ENCODE results near the gene FARS2.

- TF ChIP-seq, protein P1, sequence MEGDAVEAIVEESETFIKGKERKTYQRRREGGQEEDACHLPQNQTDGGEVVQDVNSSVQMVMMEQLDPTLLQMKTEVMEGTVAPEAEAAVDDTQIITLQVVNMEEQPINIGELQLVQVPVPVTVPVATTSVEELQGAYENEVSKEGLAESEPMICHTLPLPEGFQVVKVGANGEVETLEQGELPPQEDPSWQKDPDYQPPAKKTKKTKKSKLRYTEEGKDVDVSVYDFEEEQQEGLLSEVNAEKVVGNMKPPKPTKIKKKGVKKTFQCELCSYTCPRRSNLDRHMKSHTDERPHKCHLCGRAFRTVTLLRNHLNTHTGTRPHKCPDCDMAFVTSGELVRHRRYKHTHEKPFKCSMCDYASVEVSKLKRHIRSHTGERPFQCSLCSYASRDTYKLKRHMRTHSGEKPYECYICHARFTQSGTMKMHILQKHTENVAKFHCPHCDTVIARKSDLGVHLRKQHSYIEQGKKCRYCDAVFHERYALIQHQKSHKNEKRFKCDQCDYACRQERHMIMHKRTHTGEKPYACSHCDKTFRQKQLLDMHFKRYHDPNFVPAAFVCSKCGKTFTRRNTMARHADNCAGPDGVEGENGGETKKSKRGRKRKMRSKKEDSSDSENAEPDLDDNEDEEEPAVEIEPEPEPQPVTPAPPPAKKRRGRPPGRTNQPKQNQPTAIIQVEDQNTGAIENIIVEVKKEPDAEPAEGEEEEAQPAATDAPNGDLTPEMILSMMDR (IDR thresholded peaks at IDR 0.05) = no peak
- no peak for TF ChIP-seq CHD4 (IDR thresholded peaks at IDR 0.05; ENCODE audit: borderline replicate concordance)
- TF ChIP-seq E2F6 (IDR thresholded peaks at IDR 0.05; ENCODE audit: borderline replicate concordance, low read depth) = no peak
- TF ChIP-seq HOXA7 (CRISPR knock-in tag; IDR thresholded peaks at IDR 0.05) = no peak
- no peak for TF ChIP-seq POLR2A (IDR thresholded peaks at IDR 0.05; ENCODE audit: low read length)
- TF ChIP-seq BHLHE40 (IDR thresholded peaks at IDR 0.05; ENCODE audit: low read depth, low read length) = no peak
- TF ChIP-seq EP300 (IDR thresholded peaks at IDR 0.05) = no peak
- no peak for TF ChIP-seq RAD21 (conservative IDR thresholded peaks at IDR 0.05 in 1 of 2, IDR thresholded peaks at IDR 0.05 in 1 of 2)
- no peak for TF ChIP-seq BCL3 (IDR thresholded peaks at IDR 0.05)
- no peak for TF ChIP-seq RFX5 (IDR thresholded peaks at IDR 0.05)
Measured at GRCh38 chr6:5619249-5619648, 357.9 kb downstream of the FARS2 start.

Data from A549 (cell line).